WERI-Rb-1 (cell line): Measurements from ENCODE around the gene COX5A.

Source experiments
- DNase-seq: peaks from one replicate; pipeline ENCODE4 v3.0.0-alpha.2; 2020
- H3K27ac ChIP-seq: fragments of 250-450 bp; sonication (Bioruptor Pico); 2 replicates; pipeline ENCODE4 v1.5.1; 2020; ENCODE audit warnings: mild to moderate bottlenecking, moderate library complexity
- H3K27me3 ChIP-seq: fragments of 250-450 bp; sonication (Bioruptor Pico); 2 replicates; pipeline ENCODE4 v1.5.1; 2021; ENCODE audit warnings: mild to moderate bottlenecking, low read depth, moderate library complexity; ENCODE audit not compliant: insufficient read depth, severe bottlenecking
- H3K36me3 ChIP-seq: fragments of 250-450 bp; sonication (Bioruptor Pico); 2 replicates; pipeline ENCODE4 v1.5.1; 2020; ENCODE audit warnings: mild to moderate bottlenecking, moderate library complexity
- H3K4me3 ChIP-seq: 2 replicates; pipeline ENCODE4 v1.5.1; 2011; ENCODE audit warnings: low read depth, mild to moderate bottlenecking, control low read depth, low read length
- H3K9me3 ChIP-seq: fragments of 250-450 bp; sonication (Bioruptor Pico); 2 replicates; pipeline ENCODE4 v1.5.1; 2021; ENCODE audit warnings: mild to moderate bottlenecking, moderate library complexity; ENCODE audit not compliant: severe bottlenecking
- TF ChIP-seq, protein P1 (sequence below): IDR thresholded peaks from 2 replicates; pipeline ENCODE4 v1.5.1; 2011; ENCODE audit warnings: low read depth, mild to moderate bottlenecking, control low read depth, inconsistent platforms, low read length

COX5A gene

GRCh38 chr15:74893627-74894026 is 44.2 kb downstream of the COX5A start:
- TF ChIP-seq, protein P1, sequence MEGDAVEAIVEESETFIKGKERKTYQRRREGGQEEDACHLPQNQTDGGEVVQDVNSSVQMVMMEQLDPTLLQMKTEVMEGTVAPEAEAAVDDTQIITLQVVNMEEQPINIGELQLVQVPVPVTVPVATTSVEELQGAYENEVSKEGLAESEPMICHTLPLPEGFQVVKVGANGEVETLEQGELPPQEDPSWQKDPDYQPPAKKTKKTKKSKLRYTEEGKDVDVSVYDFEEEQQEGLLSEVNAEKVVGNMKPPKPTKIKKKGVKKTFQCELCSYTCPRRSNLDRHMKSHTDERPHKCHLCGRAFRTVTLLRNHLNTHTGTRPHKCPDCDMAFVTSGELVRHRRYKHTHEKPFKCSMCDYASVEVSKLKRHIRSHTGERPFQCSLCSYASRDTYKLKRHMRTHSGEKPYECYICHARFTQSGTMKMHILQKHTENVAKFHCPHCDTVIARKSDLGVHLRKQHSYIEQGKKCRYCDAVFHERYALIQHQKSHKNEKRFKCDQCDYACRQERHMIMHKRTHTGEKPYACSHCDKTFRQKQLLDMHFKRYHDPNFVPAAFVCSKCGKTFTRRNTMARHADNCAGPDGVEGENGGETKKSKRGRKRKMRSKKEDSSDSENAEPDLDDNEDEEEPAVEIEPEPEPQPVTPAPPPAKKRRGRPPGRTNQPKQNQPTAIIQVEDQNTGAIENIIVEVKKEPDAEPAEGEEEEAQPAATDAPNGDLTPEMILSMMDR: no peak
- Histone ChIP-seq H3K9me3 (no peaks in the 10 kb centered on the region), H3K36me3 (peaks cover 57% of the 10 kb centered on the region), H3K4me3 (no peak overlapping the region), H3K27me3 (no peaks in the 10 kb centered on the region), H3K27ac (no peak overlapping the region)
- no peak for DNase-seq

DNA sequence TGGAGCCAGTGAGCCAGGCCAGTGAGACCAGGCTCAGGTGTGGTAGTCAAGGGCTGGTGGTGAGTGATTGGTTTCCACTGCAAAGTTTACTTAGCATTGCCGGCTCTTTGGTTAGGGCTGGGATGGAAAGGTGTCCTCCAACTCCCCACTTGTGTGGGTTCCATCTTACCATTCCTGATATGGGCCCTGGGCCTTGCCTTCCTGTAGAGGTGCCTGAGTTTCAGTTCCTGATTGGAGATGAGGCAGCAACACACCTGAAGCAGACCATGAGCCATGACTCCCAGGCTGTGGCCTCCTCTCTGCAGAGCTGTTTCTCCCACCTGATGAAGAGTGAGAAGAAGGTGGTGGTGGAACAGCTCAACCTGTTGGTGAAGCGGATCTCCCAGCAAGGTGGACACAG is 44.9 kb downstream of the COX5A start:
- no peak overlapping the region for H3K4me3 ChIP-seq
- peaks cover 53% of the 10 kb centered on the region for H3K36me3 ChIP-seq
- no peak overlapping the region for H3K27ac ChIP-seq
- H3K9me3 ChIP-seq: no peaks in the 10 kb centered on the region
- no peaks in the 10 kb centered on the region for H3K27me3 ChIP-seq
- DNase-seq: no peak
- TF ChIP-seq, protein P1: no peak

DNA sequence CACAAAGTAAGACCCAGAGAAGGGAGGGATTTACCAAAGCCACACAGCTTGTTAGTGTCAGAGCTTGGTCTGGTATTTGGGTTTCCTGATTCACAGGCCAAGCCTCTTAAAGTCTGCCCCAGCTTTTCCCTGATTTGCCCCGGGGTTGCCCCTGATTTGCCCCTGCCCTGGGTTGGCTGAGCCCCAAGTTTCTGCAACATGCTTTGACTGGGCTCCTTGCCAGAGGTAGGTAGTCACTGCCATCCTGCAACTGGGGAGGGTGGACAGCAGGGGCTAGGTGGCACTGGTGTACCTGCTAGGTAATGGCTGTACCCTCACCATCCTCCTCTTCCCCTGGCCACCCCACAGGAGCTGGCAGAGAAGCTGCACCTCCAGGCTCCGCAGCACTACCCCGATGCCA is 45.6 kb downstream of the COX5A start:
- Histone ChIP-seq H3K27me3 (no peaks in the 10 kb centered on the region), H3K27ac (no peak overlapping the region), H3K9me3 (no peaks in the 10 kb centered on the region), H3K36me3 (peaks cover 47% of the 10 kb centered on the region), H3K4me3 (no peak overlapping the region)
- DNase-seq: no peak
- TF ChIP-seq, protein P1: no peak

DNA sequence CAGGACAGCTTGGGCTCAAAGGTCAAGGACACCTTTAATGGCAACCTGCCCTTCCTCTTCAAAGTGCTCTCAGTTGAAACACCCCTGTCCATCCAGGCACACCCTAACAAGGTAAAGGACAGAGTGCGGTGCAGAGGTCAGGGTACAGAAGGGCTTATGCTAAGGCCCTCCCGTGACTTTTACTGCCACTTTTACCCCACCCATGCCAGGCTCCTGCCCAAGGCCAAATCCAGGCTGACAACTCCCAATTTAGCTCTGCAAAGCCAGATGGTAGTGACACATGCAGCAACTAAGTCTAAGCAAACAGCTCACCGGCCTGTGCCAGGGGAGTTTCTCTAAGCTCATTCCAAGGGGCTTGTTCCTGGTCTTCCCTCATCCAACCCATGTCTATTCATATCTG is 46.4 kb downstream of the COX5A start:
- Histone ChIP-seq H3K27me3 (no peaks in the 10 kb centered on the region), H3K9me3 (no peaks in the 10 kb centered on the region), H3K27ac (no peak overlapping the region), H3K4me3 (no peak overlapping the region), H3K36me3 (peaks cover 39% of the 10 kb centered on the region)
- TF ChIP-seq, protein P1: no peak
- no peak for DNase-seq

DNA sequence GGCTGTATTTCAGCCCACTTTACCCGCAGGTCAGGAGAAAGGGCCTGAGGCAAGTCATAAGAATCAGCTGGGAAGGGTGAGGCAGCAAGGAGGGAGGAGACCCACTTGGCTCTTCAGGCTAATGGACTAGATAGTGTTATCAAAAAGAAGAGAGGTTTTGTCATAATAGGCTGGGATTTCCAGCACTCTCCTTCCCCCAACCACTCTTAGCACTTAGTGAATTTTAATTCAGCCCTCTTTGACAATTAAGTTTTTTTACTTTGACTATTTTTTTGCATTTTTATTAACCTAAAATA is 47.3 kb downstream of the COX5A start:
- Histone ChIP-seq H3K36me3 (peaks cover 30% of the 10 kb centered on the region), H3K9me3 (no peaks in the 10 kb centered on the region), H3K4me3 (peak overlapping the region; percentile 95), H3K27ac (peak overlapping the region; percentile 79; the same call in 1 of the 2 replicates), H3K27me3 (no peaks in the 10 kb centered on the region)
- TF ChIP-seq, protein P1: no peak
- DNase-seq: no peak

- DNase-seq: peak; percentile 91
- Histone ChIP-seq H3K36me3 (peaks cover 28% of the 10 kb centered on the region), H3K27ac (peak within 1 kb of the TSS; percentile 79), H3K4me3 (peak within 1 kb of the TSS; percentile 95), H3K27me3 (no peaks in the 10 kb centered on the region), H3K9me3 (no peaks in the 10 kb centered on the region)
- TF ChIP-seq, protein P1: no peak
Observed at GRCh38 chr15:74889883-74890664, 47.8 kb downstream of the COX5A start, which contains the start of gene MPI. MPI (plus strand) TSS chr15:74890042; CDS start chr15:74890074, 32 bp downstream.
